HG02938 (cell line): ENCODE measurements around the gene INO80C.

ENCODE experiments used
- ATAC-seq: cut with Tn5 transposase; IDR thresholded peaks from one replicate; pipeline ENCODE4 v1.9.1; 2021; ENCODE audit warnings: mild to moderate bottlenecking, moderate library complexity; ENCODE audit not compliant: unreplicated experiment

The INO80C gene

GRCh38 chr18:35435401-35435800, 62.4 kb downstream of the INO80C start:
- no peak for ATAC-seq

GRCh38 chr18:35432565-35433001, 65.2 kb downstream of the INO80C start:
- ATAC-seq: no peak

DNA sequence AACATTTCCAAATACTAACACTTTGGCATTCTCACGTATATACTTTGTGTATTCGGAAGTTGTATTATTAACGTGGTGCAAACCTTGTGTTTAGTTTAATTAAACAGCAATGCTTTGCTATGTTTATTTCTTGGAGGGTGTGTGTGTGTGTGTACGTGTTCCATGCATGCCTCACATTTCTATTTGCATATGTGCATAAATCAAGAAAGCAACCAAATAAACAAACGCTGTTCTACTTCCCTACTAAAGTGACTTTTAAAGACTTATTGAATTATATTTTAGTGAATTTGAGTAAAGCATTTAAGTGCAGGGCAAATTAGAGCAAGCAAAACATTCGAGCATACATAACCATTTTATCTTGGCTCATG, 66.4 kb downstream of the INO80C start:
- ATAC-seq: no peak

- ATAC-seq: no peak
Observed at GRCh38 chr18:35430721-35431373, 66.9 kb downstream of the INO80C start.

- no peak for ATAC-seq
Observed at GRCh38 chr18:35426786-35427185, 71.0 kb downstream of the INO80C start.

DNA sequence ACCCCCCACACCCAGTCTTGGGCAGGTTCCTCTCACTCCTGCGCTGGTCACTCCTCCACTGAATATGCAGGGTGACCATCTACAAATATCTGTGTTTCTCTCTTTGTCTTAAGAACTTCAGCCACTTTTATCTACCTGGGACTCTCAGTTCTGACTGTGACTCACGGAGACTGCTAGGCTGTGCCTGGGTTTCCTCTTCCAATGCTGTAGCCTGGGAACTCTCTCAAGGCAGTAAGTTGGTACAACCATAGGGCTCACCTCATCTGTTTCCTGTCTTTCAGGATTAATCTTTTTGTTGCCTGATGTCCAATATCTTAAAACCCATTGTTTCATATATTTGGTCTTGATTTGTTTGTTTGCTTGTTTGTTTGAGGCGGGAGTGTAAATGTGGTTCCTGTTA, 73.4 kb downstream of the INO80C start:
- ATAC-seq: no peak

DNA sequence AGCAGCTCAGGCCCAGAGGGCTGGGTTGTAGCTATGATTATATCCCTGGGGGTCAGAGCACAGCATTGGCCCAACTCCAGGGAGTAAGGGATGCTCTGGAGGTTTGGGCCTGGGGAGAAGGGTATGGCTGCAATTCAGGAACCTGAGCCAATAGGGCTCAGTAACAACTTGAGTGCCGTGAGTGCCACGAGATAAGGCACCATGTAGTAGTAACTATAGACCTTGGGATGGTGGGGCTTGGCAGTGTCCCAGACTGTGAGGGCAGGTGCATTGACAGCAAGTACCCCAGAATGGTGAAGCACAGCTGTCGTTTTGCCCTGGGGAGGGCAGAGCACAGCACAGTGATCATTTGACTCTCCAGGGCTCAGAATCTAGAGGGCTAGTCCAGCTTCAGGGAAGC, 75.5 kb downstream of the INO80C start:
- ATAC-seq: no peak

DNA sequence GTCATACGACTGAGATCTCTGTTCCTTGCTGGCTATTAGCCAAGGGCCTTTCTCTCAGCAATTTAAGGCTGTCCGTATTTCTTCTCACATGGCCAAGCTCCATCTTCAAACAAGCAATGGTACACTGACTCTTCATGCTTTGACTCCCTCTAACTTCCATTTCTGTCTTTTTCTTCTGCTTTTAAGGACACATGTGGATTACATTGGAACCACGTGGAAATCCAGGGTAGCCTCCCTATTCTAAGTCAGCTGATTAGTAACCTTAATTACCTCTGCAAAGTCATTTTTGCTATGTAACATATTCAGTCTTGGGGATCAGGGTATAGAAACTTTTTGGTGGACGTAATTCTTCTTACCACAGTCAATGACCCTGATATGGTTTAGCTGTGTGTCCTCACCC, 79.2 kb downstream of the INO80C start:
- ATAC-seq: no peak
